HCT116 (cell line): ENCODE measurements around the gene RBMS1. TPM values are rescaled to one million over a fixed set of nuclear protein-coding genes. Genes with fewer than 3 reads are reported as not detected.

Source experiments
- ATAC-seq: fragments of 200-7000 bp; cut with Tn5 transposase; 2 replicates; pipeline ENCODE4 v1.9.1; 2020; ENCODE audit warnings: mild to moderate bottlenecking, moderate library complexity
- BruUV-seq: library from RNA; stranded (reverse); fragments of 400-500 nt; replicated peaks from 2 replicates; lab custom pipeline; 2021; lab: Mats Ljungman, UMichigan
- CTCF ChIA-PET: fragments of 300-600 bp; sonication (Branson Sonifier 250); formaldehyde crosslinking; loops from one replicate; lab custom pipeline; 2021; ENCODE audit warnings: antibody characterized with exemption; lab: Charles Lee
- POLR2A ChIA-PET: fragments of 300-600, 350-600 bp; sonication (Branson Sonifier 250); formaldehyde crosslinking; loops from one replicate; lab custom pipeline; 2021; ENCODE audit warnings: antibody characterized with exemption; lab: Charles Lee
- RAD21 ChIA-PET, 2 experiments: fragments of 300-600 bp; sonication (Branson Sonifier 250); formaldehyde crosslinking; loops; one replicate each; lab custom pipeline; 2023; ENCODE audit warnings: low total read pairs in 2 of 2; ENCODE audit not compliant: uncharacterized antibody in 2 of 2, unreplicated experiment in 2 of 2, low non-redundant PET in 1 of 2; lab: Charles Lee
- DNase-seq: peaks from one replicate; pipeline ENCODE4 v3.0.0-alpha.2; 2010; ENCODE audit warnings: low read depth, low spot score
- H2AFZ ChIP-seq: fragments of 200-600 bp; shearing (Covaris generic), sonication (generic); 2 replicates; pipeline ENCODE4 v1.6.1; 2017; ENCODE audit warnings: low read depth, mixed run types, mixed read lengths, antibody characterized with exemption, low read length; ENCODE audit not compliant: poor library complexity, severe bottlenecking
- H3K27ac ChIP-seq: 2 replicates; pipeline ENCODE4 v1.5.1; 2012; ENCODE audit warnings: low read depth, low read length
- H3K27me3 ChIP-seq: fragments of 200-600 bp; sonication (generic); 2 replicates; pipeline ENCODE4 v1.6.1; 2016; ENCODE audit warnings: mixed run types, low read length, mixed read lengths; ENCODE audit not compliant: insufficient read depth
- H3K36me3 ChIP-seq, 2 experiments: fragments of 200-500 bp in 1 of 2; fragments of 200-600 bp in 1 of 2; sonication (Bioruptor generic) in 1 of 2; sonication (generic) in 1 of 2; 2 replicates each; pipeline versions ENCODE4 v1.5.1 to v1.6.1; 2014 to 2016; ENCODE audit warnings: low read length in 2 of 2, inconsistent platforms in 1 of 2, mixed read lengths in 1 of 2, mixed run types in 1 of 2; ENCODE audit not compliant: insufficient read depth in 2 of 2, control insufficient read depth in 1 of 2
- H3K4me1 ChIP-seq, 2 experiments: fragments of 200-600 bp in 1 of 2; sonication (generic) in 1 of 2; 2 replicates each; pipeline versions ENCODE4 v1.5.1 to v1.6.1; 2012 to 2017; ENCODE audit warnings: low read length in 2 of 2, inconsistent platforms in 1 of 2, mild to moderate bottlenecking in 1 of 2, mixed read lengths in 1 of 2, mixed run types in 1 of 2, moderate library complexity in 1 of 2; ENCODE audit not compliant: insufficient read depth in 2 of 2, control insufficient read depth in 1 of 2
- H3K4me2 ChIP-seq: fragments of 200-600 bp; sonication (generic); 2 replicates; pipeline ENCODE4 v1.6.1; 2017; ENCODE audit warnings: mixed run types, low read length, mixed read lengths
- H3K4me3 ChIP-seq, 2 experiments: fragments of 200-600 bp in 1 of 2; sonication (generic) in 1 of 2; replicated peaks in 1 of 2; 2 replicates each; pipeline ENCODE4 v1.5.1; 2011 to 2016; ENCODE audit warnings: low read length in 2 of 2, control low read depth in 1 of 2, low read depth in 1 of 2, mild to moderate bottlenecking in 1 of 2, mixed read lengths in 1 of 2, mixed run types in 1 of 2
- H3K79me2 ChIP-seq: fragments of 200-600 bp; sonication (generic); 2 replicates; pipeline ENCODE4 v1.6.1; 2017; ENCODE audit warnings: mild to moderate bottlenecking, mixed run types, low read length, moderate library complexity, mixed read lengths; ENCODE audit not compliant: insufficient read depth
- H3K9ac ChIP-seq: fragments of 200-600 bp; sonication (generic); 2 replicates; pipeline ENCODE4 v1.6.1; 2016; ENCODE audit warnings: low read length, mixed read lengths
- H3K9me2 ChIP-seq: fragments of 200-600 bp; sonication (generic), shearing (Covaris generic); 2 replicates; pipeline ENCODE4 v1.6.1; 2017; ENCODE audit warnings: mixed run types, mild to moderate bottlenecking, moderate library complexity; ENCODE audit not compliant: insufficient read depth
- H3K9me3 ChIP-seq, 2 experiments: fragments of 200-500 bp in 1 of 2; fragments of 200-600 bp in 1 of 2; sonication (Bioruptor generic) in 1 of 2; sonication (generic) in 1 of 2; 2 replicates each; pipeline ENCODE4 v1.6.1; 2014 to 2017; ENCODE audit warnings: low read length in 2 of 2, mixed read lengths in 2 of 2, inconsistent platforms in 1 of 2, low read depth in 1 of 2, mild to moderate bottlenecking in 1 of 2, mixed run types in 1 of 2, moderate library complexity in 1 of 2; ENCODE audit not compliant: control insufficient read depth in 1 of 2, insufficient read depth in 1 of 2
- H4K20me1 ChIP-seq: fragments of 200-600 bp; sonication (generic), shearing (Covaris generic); 2 replicates; pipeline ENCODE4 v1.6.1; 2017; ENCODE audit warnings: mixed run types, mild to moderate bottlenecking, moderate library complexity; ENCODE audit not compliant: insufficient read depth
- MAX ChIP-seq: IDR thresholded peaks from 2 replicates; pipeline ENCODE4 v1.6.1; 2012
- POLR2AphosphoS5 ChIP-seq: IDR thresholded peaks from 2 replicates; pipeline ENCODE4 v1.6.1; 2011; ENCODE audit warnings: mild to moderate bottlenecking, low read depth, low read length, moderate library complexity
- RAD21 ChIP-seq: IDR thresholded peaks from 2 replicates; pipeline ENCODE4 v1.6.1; 2012; ENCODE audit warnings: low read depth, mild to moderate bottlenecking
- SIN3A ChIP-seq: IDR thresholded peaks from 2 replicates; pipeline ENCODE4 v1.6.1; 2012; ENCODE audit warnings: low read depth
- TCF7L2 ChIP-seq: IDR thresholded peaks from 2 replicates; pipeline ENCODE4 v1.7.0; 2011; ENCODE audit warnings: borderline replicate concordance, inconsistent platforms; ENCODE audit not compliant: insufficient read depth, insufficient read length; ENCODE audit errors: extremely low read depth
- ZNF274 ChIP-seq: fragments of 200-500 bp; sonication (Bioruptor generic); IDR thresholded peaks from 2 replicates; pipeline ENCODE4 v1.6.1; 2014; ENCODE audit warnings: mild to moderate bottlenecking, low read depth, low read length, inconsistent platforms
- intact Hi-C: fragments of 100-400 bp; cut with micrococcal nuclease; formaldehyde crosslinking; loops from 2 replicates; pipeline ENCODE4 v1.10.0; 2022
- total RNA-seq: library from RNA; stranded (reverse); gene quantifications from one replicate; pipeline ENCODE4 v1.2.1, GENCODE V29; 2021; ENCODE audit not compliant: unreplicated experiment
- TF ChIP-seq, protein P1 (sequence below): IDR thresholded peaks from 2 replicates; pipeline ENCODE4 v1.6.1; 2012; ENCODE audit warnings: low read depth

Gene RBMS1
- total RNA-seq, 1 experiment from 2014 or later = 17.6 TPM

GRCh38 chr2:160458718-160459453 lies 34.7 kb downstream of the RBMS1 start:
- Histone ChIP-seq H4K20me1 (no peaks in the 10 kb centered on the region), H3K4me1 (no peaks in the 10 kb centered on the region), H2AFZ (no peak overlapping the region), H3K9ac (no peak overlapping the region), H3K9me3 (no peaks in the 10 kb centered on the region), H3K79me2 (no peaks in the 10 kb centered on the region), H3K36me3 (no peaks in the 10 kb centered on the region), H3K4me2 (no peak overlapping the region), H3K27me3 (no peaks in the 10 kb centered on the region), H3K9me2 (no peaks in the 10 kb centered on the region), H3K4me3 (no peak overlapping the region), H3K27ac (no peak overlapping the region)
- DNase-seq (no peak), ATAC-seq (no peak)
- BruUV-seq = no TSS peak
- no peak for TF ChIP-seq MAX
- TF ChIP-seq SIN3A = no peak
- no peak for TF ChIP-seq ZNF274
- no peak for TF ChIP-seq TCF7L2
- TF ChIP-seq, protein P1, sequence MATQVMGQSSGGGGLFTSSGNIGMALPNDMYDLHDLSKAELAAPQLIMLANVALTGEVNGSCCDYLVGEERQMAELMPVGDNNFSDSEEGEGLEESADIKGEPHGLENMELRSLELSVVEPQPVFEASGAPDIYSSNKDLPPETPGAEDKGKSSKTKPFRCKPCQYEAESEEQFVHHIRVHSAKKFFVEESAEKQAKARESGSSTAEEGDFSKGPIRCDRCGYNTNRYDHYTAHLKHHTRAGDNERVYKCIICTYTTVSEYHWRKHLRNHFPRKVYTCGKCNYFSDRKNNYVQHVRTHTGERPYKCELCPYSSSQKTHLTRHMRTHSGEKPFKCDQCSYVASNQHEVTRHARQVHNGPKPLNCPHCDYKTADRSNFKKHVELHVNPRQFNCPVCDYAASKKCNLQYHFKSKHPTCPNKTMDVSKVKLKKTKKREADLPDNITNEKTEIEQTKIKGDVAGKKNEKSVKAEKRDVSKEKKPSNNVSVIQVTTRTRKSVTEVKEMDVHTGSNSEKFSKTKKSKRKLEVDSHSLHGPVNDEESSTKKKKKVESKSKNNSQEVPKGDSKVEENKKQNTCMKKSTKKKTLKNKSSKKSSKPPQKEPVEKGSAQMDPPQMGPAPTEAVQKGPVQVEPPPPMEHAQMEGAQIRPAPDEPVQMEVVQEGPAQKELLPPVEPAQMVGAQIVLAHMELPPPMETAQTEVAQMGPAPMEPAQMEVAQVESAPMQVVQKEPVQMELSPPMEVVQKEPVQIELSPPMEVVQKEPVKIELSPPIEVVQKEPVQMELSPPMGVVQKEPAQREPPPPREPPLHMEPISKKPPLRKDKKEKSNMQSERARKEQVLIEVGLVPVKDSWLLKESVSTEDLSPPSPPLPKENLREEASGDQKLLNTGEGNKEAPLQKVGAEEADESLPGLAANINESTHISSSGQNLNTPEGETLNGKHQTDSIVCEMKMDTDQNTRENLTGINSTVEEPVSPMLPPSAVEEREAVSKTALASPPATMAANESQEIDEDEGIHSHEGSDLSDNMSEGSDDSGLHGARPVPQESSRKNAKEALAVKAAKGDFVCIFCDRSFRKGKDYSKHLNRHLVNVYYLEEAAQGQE = no peak
- no peak for TF ChIP-seq RAD21
- no peak for TF ChIP-seq POLR2AphosphoS5
- intact Hi-C loops = no loop called here
- ChIA-PET POLR2A (no interaction called here), RAD21 (no interaction called here), CTCF (no interaction called here)
